ENCODE data around the gene FAM3D.

DNA sequence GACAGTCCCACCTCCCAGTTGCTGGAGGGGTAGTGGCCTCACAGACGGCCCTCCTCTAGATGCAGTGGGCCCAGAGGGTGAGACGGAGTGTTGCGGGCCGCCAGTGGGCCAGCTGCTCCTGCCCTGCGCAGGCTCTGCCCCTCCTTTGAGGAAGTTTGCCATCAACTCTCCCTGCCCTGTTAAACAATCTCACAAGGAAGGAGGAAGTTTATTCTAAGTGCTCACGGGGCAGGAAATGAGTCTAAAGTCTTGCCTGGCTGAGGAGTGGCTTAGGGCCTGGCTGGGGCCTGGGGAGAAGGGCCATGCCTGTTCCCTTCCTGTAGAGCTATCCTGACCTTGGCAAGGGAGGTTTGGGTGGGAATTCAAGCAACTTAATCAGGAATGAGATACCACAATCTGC is at the start of gene FAM3D:
- no peak for TF ChIP-seq POLR2AphosphoS5 (IDR thresholded peaks at IDR 0.05; ENCODE audit: low read length)
- TF ChIP-seq, protein P1, sequence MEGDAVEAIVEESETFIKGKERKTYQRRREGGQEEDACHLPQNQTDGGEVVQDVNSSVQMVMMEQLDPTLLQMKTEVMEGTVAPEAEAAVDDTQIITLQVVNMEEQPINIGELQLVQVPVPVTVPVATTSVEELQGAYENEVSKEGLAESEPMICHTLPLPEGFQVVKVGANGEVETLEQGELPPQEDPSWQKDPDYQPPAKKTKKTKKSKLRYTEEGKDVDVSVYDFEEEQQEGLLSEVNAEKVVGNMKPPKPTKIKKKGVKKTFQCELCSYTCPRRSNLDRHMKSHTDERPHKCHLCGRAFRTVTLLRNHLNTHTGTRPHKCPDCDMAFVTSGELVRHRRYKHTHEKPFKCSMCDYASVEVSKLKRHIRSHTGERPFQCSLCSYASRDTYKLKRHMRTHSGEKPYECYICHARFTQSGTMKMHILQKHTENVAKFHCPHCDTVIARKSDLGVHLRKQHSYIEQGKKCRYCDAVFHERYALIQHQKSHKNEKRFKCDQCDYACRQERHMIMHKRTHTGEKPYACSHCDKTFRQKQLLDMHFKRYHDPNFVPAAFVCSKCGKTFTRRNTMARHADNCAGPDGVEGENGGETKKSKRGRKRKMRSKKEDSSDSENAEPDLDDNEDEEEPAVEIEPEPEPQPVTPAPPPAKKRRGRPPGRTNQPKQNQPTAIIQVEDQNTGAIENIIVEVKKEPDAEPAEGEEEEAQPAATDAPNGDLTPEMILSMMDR (IDR thresholded peaks at IDR 0.05 in 2 of 3, conservative IDR thresholded peaks at IDR 0.05 in 1 of 3; ENCODE audit: control insufficient read depth in 2 of 3, extremely low read depth in 1 of 3, insufficient read depth in 1 of 3, low read depth in 3 of 3, low read length in 3 of 3), result no peak
- TF ChIP-seq RELA (IDR thresholded peaks at IDR 0.05; ENCODE audit: borderline replicate concordance, partially characterized antibody), result no peak
- TF ChIP-seq MXI1 (IDR thresholded peaks at IDR 0.05; ENCODE audit: low read depth, low read length), result no peak
- TF ChIP-seq CBFB (IDR thresholded peaks at IDR 0.05; ENCODE audit: low read depth), result no peak
- TF ChIP-seq BCL3 (IDR thresholded peaks at IDR 0.05; ENCODE audit: borderline replicate concordance, insufficient read depth, low read depth, low read length, poor library complexity, severe bottlenecking), result no peak
- no peak for TF ChIP-seq SPI1 (IDR thresholded peaks at IDR 0.05; ENCODE audit: borderline replicate concordance, insufficient read depth, low read depth, low read length)
- TF ChIP-seq YY1 (IDR thresholded peaks at IDR 0.05; ENCODE audit: low read depth, low read length), result no peak
- TF ChIP-seq, protein P2, sequence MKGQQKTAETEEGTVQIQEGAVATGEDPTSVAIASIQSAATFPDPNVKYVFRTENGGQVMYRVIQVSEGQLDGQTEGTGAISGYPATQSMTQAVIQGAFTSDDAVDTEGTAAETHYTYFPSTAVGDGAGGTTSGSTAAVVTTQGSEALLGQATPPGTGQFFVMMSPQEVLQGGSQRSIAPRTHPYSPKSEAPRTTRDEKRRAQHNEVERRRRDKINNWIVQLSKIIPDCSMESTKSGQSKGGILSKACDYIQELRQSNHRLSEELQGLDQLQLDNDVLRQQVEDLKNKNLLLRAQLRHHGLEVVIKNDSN (IDR thresholded peaks at IDR 0.05; ENCODE audit: borderline replicate concordance, extremely low read length, insufficient read depth, low read depth, low read length), result no peak
